Measurements from ENCODE around the gene PKD1L1. TPM values are rescaled to one million over a fixed set of nuclear protein-coding genes. Genes with fewer than 3 reads are reported as not detected.

The PKD1L1 gene
- total RNA-seq, 1 experiment from 2014 or later, result 0.17 TPM

- H2BK12ac ChIP-seq (ENCODE audit: insufficient read length, low read depth, low read length), result no peak overlapping the region
- H4K20me1 ChIP-seq (ENCODE audit: control insufficient read depth, insufficient read depth, insufficient read length), result no peaks in the 10 kb centered on the region
- H3K4me2 ChIP-seq (ENCODE audit: insufficient read depth, insufficient read length, low read length), result no peak overlapping the region
- no peak overlapping the region for H4K5ac ChIP-seq (ENCODE audit: insufficient read length, low read depth, low read length)
- no peaks in the 10 kb centered on the region for H3K4me1 ChIP-seq (ENCODE audit: insufficient read depth, low read length)
- H3K56ac ChIP-seq (ENCODE audit: insufficient read length, low read depth, low read length), result no peak overlapping the region
- no peaks in the 10 kb centered on the region for H3K9me3 Mint-ChIP-seq
- no peak overlapping the region for H3K18ac ChIP-seq (ENCODE audit: insufficient read length, low read depth, low read length)
- H2AFZ ChIP-seq (ENCODE audit: low read length), result no peak overlapping the region
- H2BK120ac ChIP-seq (ENCODE audit: low read depth, low read length, poor library complexity, severe bottlenecking), result no peak overlapping the region
- no peak overlapping the region for H3K4me3 Mint-ChIP-seq
- no peak overlapping the region for H3K23ac ChIP-seq (ENCODE audit: insufficient read length, low read depth, low read length)
- H3K27me3 ChIP-seq (ENCODE audit: insufficient read depth, low read length), result no peaks in the 10 kb centered on the region
- DNase-seq, result no peak
- H2BK5ac ChIP-seq (ENCODE audit: insufficient read length, low read length), result no peak overlapping the region
- no peak overlapping the region for H3K27ac Mint-ChIP-seq
- TF ChIP-seq CTCF (conservative IDR thresholded peaks at IDR 0.05), result no peak
- no peaks in the 10 kb centered on the region for H3K79me2 ChIP-seq (ENCODE audit: insufficient read depth, low read length)
- H3K79me1 ChIP-seq (ENCODE audit: insufficient read depth, low read depth, low read length, poor library complexity, severe bottlenecking), result no peaks in the 10 kb centered on the region
- no peak overlapping the region for H3K9ac ChIP-seq (ENCODE audit: extremely low read depth, insufficient read length, low read length)
- H3K36me3 Mint-ChIP-seq (ENCODE audit: insufficient read depth in 1 of 3, low read depth in 3 of 3), result no peaks in the 10 kb centered on the region
- peaks cover 0 to 2% of the 10 kb centered on the region in 2 experiments; a peak in 1 of 4 replicates for H3K4me1 Mint-ChIP-seq
- no peaks in the 10 kb centered on the region for H3K23me2 ChIP-seq (ENCODE audit: insufficient read length, low read depth, low read length, poor library complexity, severe bottlenecking)
- H2BK15ac ChIP-seq (ENCODE audit: low read depth, low read length), result no peak overlapping the region
- H3K27me3 Mint-ChIP-seq (ENCODE audit: low read depth), result peaks cover 3% of the 10 kb centered on the region; the same call in 1 of the 2 replicates
- H3K4ac ChIP-seq (ENCODE audit: low read depth, low read length), result no peak overlapping the region
- H3K27ac ChIP-seq (ENCODE audit: insufficient read length, low read depth, low read length), result no peak overlapping the region
- no peak overlapping the region for H4K8ac ChIP-seq (replicated peaks; ENCODE audit: insufficient read length, low read depth, low read length)
- H3K14ac ChIP-seq (ENCODE audit: insufficient read depth, low read length), result peak overlapping the region; percentile 46; the same call in 1 of the 2 replicates
- WGBS (ENCODE audit: extremely low coverage, insufficient read length, low lambda C conversion rate), result no CpG with 5 or more reads among the region's 7 CpGs
- H4K91ac ChIP-seq (ENCODE audit: insufficient read length, low read depth, low read length), result no peak overlapping the region
- H2AK5ac ChIP-seq (ENCODE audit: insufficient read length, low read length), result no peak overlapping the region
- no peak overlapping the region for H3T11ph ChIP-seq (ENCODE audit: low read length)
- no peaks in the 10 kb centered on the region for H3K9me3 ChIP-seq (ENCODE audit: control insufficient read depth, low read depth, low read length)
- no peak overlapping the region for H2BK20ac ChIP-seq (ENCODE audit: low read depth, low read length, poor library complexity, severe bottlenecking)
Observed at GRCh38 chr7:47806701-47807103, 141.6 kb downstream of the PKD1L1 start.
